HG03066 (cell line): Measurements from ENCODE around the gene TMEM231.
A peak's percentile ranks its signal among the peaks of the same experiment; 100 is the strongest.
"Not testable (repeated sequence)": the region's sequence is repeated elsewhere in the genome, so short reads cannot be mapped to it uniquely, and the experiment has no call there.

Source experiments
- ATAC-seq: cut with Tn5 transposase; IDR thresholded peaks from one replicate; pipeline ENCODE4 v1.9.1; 2021; ENCODE audit warnings: low read depth; ENCODE audit not compliant: unreplicated experiment

The TMEM231 gene

DNA sequence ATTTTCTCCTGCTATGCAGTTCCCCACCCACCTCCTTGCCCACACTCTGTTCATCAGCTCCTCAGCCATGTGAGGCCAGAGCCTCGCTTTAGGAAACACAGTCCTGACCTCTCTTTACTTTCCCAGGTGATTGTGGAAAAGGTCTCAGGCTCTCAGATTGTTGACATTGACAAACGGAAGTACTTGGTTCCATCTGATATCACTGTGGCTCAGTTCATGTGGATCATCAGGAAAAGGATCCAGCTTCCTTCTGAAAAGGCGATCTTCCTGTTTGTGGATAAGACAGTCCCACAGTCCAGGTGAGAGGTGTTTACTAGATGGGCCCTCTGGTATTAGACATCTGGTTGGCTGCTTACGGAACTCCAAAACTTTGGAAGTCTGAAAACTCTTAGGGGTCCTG lies 11.9 kb upstream of the TMEM231 start:
- no peak for ATAC-seq

DNA sequence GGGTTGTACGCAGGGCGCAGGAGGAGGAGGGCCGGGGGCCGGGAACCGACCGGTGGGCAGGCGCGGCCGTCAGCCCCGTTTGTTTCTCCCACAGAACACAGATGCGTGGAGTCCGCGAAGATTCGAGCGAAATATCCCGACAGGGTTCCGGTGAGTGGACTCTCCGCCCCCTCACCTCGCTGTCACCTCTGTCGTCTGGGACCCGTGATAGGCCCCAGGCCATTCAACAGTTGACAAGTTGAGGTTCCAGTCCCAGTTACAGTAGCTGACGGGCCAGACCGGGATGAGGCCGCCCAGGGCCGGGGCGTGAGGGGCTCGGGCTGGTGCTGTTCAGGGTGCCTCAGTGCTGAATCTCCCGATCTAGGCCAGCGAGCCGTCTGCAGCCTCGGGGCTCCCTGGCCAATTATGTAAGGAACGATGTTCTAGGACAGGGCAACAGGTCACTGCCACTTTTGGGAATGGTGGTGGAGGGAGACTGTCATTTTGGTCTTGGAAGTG lies 10.8 kb upstream of the TMEM231 start:
- peak; percentile 0 for ATAC-seq

DNA sequence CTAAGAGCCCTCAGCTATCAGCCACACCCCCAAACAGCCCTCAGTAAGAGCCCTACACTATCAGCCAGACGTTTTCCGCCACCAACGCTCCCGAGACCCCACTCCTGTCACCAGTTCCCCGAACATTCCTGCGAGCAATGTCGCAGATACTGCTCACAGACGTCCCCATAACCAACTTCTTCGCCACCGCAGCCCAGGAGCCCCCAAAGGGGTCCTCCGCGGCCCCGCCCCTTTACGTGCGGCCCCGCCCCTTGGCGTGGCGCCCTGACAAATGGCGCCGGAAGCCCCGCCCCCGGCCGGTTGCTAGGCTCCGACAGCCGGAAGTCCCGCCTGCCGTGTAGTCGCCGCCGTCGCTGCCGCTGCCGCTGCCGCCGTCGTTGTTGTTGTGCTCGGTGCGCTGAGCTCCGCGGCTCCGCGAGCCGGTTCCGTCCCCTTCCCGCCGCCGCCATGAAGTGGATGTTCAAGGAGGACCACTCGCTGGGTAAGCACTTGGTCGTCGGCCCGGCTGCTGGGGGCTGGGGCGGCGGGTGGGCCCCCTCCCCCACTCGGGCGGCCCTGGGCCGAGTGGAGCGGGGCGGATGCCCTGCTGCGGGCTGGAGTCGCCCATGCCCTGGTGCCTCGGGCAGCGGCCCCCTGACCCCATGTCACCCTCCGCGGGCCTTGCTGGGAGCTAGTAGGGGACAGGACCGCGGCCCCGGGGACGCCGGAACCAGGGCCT lies 10.1 kb upstream of the TMEM231 start, which contains the start of gene GABARAPL2:
Gene GABARAPL2, plus strand, starts transcription at position 340 of the 718 bp plus-strand sequence. Its CDS starts 108 bp downstream, at position 448.
- peak; percentile 67 for ATAC-seq

DNA sequence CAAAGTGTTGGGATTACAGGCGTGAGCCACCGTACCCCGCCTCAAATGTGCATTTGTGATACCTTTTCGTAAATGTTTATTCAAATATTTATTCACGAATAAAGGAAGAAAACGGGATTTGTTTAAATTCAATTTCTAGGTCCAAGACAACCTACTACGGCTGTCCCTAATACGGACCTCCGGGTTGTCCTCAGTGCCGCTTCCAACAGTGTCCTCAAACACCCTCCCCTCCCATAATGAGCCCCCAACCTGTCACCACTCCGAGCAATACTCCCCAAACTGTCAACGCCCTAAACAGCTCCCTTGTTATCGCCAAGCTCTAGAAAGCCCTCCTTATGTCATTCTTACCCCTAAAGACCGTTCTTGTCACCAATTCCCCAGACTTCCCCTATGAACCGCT lies 9.6 kb upstream of the TMEM231 start:
- ATAC-seq, result peak; percentile 7

DNA sequence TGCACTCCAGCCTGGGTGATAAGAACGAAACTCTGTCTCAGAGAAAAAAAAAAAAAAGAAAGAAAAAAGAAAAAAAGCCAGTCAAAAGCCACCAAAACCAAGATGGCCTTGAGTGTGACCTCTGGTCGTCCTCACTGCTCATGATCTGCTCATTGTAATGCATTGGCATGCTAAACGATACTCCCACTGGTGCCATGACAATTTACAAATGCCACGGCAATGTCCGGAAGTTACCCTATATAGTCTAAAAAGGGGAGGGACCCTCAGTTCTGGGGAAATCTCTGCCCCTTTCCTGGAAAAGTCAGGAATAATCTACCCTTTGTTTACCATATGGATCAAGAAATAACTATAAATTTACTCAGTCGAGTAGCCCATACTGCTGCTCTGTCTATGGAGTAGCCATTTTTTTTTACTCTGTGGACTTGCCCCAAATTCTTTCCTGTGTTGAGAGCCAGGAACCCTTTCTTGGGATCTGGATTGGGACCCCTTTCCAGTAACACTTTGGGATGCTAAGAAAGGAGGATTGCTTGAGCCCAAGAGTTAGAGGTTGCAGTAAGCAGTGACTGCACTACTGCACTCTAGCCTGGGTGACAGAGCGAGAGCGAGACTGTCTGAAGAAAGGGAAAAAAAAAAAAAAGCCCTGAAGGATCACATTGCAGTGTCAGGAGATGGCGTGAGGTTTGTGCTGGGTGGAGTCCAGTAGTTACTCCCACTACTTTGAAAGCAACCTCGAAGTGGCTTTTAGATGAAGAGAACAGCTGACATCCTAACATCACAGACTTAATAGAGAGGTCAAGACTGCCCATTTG lies 3.7 kb upstream of the TMEM231 start:
- ATAC-seq, result no peak

DNA sequence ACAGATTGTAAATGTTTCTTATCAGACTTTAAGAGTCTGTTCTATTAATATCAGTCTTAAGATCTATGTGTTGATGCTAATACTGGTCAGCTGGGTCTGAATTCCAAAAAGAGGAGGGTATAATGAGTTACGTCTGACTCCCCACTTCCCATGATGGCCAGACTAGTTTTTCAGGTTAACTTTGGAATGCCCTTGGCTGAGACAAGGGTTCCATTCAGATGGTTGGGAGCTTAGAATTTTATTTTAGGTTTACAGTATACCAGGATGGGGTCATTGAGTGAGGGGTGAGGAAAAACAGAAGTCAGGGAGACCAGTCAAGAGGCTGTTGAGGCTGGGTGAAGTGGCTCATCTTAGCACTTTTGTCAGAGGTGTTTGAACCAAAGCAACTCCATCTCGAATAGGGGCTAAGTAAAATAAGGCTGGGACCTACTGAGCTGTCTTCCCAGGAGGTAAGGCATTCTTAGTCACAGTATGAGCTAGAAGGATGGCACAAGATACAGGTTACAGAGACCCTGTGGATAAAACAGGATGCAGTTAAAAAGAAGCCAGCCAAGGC lies 2.9 kb upstream of the TMEM231 start:
- no peak for ATAC-seq

DNA sequence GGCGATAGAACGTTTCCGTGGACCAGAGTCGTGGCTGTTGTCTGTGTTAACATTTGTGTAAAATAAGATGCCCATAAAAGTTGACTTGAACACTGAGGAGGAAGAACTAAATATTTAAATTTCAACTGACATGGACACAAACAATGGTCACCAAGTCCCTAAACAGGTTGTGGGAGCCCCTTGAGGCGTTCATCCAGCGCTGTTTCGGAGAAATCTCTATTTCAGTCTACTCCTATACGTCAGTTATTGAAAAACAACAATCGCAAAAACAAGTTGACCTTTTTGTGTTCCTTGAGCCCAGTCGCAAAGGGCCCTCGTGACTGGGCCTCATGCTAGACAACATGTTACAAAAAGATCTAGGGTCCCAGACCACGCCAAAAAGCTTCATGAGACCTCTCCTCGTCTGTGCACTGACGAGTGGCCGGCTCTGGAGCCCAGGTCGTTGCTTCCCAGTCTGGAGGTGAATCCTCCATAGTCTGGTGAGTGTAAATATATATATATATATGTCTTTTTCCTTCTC lies 439 bp upstream of the TMEM231 start:
- no peak for ATAC-seq

DNA sequence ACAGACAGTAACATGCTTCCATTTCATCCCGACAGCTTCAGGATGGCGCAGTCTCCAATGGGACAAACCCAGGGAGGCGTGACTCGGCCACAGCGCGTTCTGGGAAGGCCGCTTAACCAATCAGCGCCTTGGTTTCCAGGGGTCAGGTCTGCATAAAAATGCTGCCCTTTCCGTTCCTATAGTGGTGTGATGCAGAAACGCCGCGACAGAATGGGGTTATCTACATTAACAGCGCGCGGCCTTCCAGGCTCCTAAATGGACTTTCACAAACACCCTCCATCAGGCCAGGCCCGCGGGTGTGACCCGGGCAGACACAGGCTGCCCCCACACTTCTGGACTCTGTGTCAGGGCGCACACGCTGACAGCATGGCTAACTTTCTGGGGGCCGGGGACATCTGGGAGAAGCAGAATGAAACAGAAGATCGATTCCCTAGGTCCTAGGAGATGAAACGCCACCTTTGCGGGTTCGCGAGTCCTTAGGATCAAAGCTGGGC lies 792 bp downstream of the TMEM231 start:
- ATAC-seq, result peak; percentile 37

DNA sequence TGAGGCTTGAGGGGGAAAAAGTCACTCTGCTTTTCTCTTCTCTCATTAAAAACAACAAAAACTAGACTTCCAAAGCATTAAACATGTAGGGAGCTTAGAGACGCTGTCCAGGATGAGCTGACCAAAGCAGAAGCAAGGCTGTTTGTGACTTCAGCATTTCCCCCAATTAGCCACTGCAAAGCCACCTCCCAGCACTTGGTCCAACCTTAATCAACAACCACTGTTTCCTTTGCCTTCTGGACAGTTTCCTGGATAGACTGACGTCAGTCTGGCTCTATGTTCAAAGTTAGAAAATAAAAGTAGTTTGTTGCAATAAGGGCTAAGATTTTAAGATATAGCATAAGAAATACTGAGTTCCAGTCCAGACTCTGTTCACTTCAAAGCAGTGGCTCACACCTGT lies 3.1 kb downstream of the TMEM231 start:
- ATAC-seq, result no peak

DNA sequence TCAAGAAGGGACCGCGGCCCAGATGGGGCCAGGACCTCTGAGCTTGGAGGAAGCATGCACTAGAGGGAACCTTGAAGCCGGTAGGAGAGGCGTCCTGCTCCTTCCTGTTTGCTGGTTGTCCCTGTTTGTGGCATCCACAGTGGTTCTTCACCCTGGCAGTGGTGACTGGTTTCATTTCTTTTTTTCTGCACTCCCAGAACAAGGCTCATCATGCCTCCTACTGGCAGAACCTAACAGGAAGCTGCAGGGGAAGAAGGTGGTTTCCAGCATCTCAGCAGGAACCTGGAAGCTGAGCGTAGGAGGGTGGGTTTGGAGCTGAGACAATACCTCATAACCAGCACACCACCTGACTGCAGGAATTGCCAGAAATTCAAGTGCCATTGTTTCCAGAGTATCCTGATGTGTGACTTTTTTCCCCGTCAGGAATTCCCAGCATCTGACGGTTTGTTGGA lies 5.8 kb downstream of the TMEM231 start:
- ATAC-seq, result peak; percentile 85

DNA sequence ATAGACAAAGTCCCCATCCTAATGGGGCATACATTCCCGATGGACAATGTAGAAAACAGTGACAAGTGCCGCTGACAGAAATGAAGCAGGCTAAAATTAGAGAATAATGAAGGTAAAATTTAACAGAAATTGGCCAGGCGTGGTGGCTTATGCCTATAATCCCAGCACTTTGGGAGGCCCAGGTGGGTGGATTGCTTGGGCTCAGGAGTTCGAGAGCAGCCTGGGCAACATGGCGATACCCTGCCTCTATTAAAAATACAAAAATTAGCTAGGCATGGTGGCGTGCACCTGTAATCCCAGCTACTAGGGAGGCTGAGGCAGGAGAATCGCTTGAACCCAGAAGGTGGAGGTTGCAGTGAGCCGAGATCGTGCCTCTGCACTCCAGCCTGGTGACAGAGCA lies 7.6 kb downstream of the TMEM231 start:
- not testable (repeated sequence) for ATAC-seq

DNA sequence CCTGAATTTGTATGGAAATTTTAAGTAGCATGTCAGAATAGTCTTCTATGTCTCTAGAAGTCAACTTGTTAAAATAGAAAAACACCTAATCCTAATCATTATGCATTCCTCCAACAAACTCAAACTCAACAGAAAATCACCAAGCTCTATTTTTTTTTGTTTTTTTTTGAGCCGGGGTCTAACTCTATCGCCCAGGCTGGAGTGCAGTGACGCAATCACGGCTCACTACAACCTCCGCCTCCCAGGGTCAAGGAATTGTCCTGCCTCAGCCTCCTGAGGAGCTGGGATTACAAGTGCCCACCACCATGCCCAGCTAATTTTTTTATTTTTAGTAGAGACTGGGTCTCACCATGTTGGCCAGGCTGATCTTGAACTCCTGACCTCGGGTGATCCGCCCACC lies 9.8 kb downstream of the TMEM231 start:
- no peak for ATAC-seq

DNA sequence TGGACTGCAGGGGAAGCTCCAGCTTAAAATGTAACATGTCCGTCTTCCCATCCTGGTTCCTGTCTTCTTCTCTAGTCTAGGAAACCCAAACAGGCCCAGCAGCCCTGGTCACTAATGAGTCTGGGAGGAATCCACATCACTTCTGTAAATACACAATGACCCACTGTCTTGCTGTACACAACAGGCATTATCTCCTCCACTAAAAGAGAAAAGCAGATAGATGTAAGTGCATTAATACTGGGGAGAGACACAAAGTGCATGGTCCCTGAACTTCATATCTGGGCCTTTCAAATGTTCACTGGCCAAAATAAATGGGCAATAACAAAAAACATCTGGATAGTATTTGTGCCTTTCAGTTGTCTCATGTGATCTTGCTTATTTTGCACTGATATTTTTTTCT lies 10.2 kb downstream of the TMEM231 start:
- ATAC-seq, result not testable (repeated sequence)

DNA sequence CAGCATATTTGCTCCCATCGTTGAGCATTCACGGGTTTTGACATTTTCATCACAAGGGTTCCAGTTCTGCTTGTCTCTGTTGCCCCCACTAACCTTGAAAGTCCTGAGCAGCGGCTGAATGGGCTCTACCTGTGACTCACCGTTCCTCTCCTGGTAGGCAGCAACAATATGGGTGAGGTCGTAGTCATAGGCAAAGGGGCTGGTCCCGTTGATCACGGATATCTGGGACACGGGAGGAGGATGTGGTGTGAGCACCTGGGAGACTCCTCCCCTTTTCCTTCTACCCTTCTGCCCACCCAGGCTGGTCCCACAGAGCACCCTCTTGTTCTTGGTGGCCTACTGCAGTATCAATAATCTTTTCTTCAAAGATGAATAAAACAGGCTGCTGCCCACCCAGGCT lies 13.6 kb downstream of the TMEM231 start:
- ATAC-seq, result not testable (repeated sequence)

DNA sequence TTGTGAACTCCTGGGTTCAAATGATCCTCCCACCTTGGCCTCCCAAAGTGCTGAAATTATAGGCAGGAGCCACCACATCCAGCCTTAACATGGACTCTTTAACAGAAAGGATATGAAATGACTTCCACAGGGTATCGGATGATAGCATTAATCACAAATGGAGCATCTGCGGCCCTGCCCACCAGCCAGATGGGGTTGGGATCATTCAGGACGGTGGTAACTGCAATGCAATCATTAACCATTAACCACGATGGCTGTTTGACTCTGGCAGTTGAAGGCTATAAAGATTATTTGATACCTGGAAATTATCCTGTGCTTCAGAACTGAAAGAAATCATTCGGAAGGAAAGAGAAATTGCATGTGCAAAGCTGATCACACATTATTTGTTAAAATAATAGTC lies 14.8 kb downstream of the TMEM231 start:
- no peak for ATAC-seq

DNA sequence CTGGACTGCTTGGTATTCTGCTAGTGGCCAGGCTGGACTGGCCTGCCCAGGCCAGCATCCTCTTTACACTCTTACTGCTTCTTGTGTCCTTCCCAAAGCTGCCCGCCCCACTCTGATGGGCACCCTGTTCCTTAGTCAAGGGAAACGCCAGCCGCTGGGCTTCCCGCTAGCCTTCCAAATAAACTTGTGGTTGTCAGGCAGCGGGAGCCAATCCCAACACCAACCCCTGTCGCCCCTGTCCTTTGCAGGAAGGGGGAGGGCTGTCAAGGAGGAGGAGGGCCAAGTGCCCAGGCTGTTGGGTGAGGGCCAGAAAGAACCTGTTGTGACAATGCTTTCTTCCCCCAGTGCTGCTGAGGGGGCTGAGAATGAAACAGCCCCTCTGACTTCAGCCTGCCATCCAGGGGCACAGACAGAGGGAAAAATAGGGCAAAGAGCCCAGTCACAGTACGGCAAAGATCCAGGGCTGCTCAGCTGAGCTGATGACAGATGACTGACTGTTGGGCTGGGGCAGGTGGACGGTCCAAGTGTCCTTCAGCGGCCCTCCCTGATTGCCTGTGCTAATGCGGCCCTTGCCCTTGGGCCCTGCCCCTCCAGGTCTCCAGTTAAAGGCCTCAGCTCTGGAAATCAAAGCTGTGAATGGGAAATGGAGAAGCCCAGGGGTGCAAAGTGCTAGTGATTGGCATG lies 17.0 kb downstream of the TMEM231 start:
- ATAC-seq, result not testable (repeated sequence)

DNA sequence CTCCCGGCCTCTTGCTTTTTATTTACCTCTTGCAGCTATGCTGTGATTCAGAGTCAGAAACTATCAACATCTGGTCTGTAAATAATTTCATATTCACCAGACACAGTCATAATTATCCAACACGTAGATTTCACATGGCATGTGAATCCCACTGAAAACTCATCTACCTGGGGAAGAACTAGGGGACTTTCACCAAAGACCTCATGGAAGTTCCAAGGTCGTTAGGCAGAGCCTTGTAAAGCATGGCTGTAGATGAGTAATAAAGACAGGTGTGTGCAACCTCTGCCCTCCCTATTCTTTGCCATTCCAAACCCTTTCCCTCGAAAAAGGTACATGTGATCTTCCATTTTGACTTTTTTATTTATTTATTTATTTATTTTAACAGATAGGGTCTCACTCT lies 18.3 kb downstream of the TMEM231 start:
- no peak for ATAC-seq

DNA sequence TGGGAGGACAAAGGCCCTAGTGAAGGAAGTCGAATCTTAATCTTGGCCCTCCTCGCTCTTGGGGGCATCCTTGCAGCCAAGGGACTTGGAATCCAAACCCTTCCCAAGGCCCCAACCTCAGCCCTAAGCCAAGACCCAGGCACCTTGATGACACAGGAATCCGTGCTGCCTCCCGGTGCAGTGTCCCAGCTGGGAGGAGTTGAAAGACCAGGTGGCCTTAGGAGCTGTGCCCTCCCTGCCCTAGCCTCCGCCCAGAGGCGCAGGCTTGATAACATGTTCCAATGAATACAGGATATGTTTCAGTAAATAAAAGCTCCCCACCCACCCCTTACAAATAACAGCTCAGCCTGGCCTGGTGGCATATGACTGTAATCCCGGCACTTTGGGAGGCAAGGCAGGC lies 20.2 kb downstream of the TMEM231 start, which contains the start of gene CHST5:
Gene CHST5, minus strand, starts transcription at position 208 of the 400 bp plus-strand sequence. CDS start 5,724 bp downstream, outside the sequence.
- ATAC-seq, result no peak

DNA sequence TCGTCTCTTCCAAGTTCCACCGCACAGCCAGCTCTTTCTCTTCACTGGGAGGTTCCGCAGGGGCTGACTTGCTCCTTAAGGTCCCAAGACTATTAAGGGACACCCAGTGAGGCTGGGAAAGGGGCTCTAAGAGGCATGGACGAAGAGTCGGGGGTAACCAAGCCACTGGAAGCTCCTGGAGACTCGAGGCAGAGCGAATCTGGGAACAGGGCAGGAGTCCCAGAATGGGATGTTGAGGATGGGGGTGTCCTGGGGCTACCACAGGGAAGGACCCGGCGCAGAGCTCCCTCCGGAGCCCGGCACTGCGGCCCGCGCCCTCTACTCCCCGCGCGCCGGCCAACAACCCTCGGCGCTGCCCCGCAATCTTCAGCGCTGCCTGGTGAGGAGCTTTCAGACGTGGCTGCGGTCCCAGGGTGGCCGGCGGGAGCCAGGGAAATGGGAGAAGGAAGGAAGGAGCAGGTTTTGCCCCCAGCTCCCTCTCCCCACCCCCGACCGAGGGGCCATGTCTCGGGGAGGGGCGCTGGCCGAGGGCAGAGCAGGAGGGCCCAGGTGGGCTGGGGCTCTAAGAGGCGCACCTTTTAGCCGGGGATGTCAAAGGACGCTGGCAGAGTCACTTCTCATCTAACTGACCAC lies 20.7 kb downstream of the TMEM231 start:
- ATAC-seq, result no peak
